Measurements from ENCODE around the gene C16orf74. TPM values are rescaled to one million over a fixed set of nuclear protein-coding genes. Genes with fewer than 3 reads are reported as not detected.

Gene C16orf74
- total and polyA plus RNA-seq, 8 donors: 0.37 to 1.3 (median 0.72) TPM

- intact Hi-C loops (cut with DNase I): no loop called here
- no peak for TF ChIP-seq CTCF (IDR thresholded peaks at IDR 0.05)
- no peak overlapping the region for H3K4me3 ChIP-seq
- no peaks in the 10 kb centered on the region for H3K9me3 ChIP-seq
- 85 to 86% methylated on average over 22 to 25 of the region's 25 CpGs for WGBS, 2 donors
- no peak for FAIRE-seq
- H3K27me3 ChIP-seq: no peaks in the 10 kb centered on the region
- H3K36me3 ChIP-seq: no peaks in the 10 kb centered on the region
- no peak overlapping the region for H3K27ac ChIP-seq
- no peak for DNase-seq
- no peak for ATAC-seq
- H3K4me1 ChIP-seq: peaks cover 18 to 35% (median 33%) of the 10 kb centered on the region in 3 donors
Measured at GRCh38 chr16:85755929-85756768, 5.3 kb upstream of the C16orf74 start.

- ATAC-seq (no peak), DNase-seq (no peak), FAIRE-seq (no peak)
- 78 to 80% methylated on average over 7 of the region's 7 CpGs for WGBS, 2 donors
- intact Hi-C loops (cut with DNase I): no loop called here
- no peak overlapping the region for H3K27ac ChIP-seq
- no peak overlapping the region for H3K4me3 ChIP-seq
- no peaks in the 10 kb centered on the region for H3K9me3 ChIP-seq
- H3K36me3 ChIP-seq: no peaks in the 10 kb centered on the region
- H3K27me3 ChIP-seq: no peaks in the 10 kb centered on the region
- no peak for TF ChIP-seq CTCF (IDR thresholded peaks at IDR 0.05)
- peaks cover 28 to 44% (median 40%) of the 10 kb centered on the region in 3 donors for H3K4me1 ChIP-seq
Measured at GRCh38 chr16:85754413-85754812, 3.5 kb upstream of the C16orf74 start.

GRCh38 chr16:85753976-85754375 lies 3.1 kb upstream of the C16orf74 start:
- no peaks in the 10 kb centered on the region for H3K36me3 ChIP-seq
- DNase-seq (peak in 4 of 6 donors; percentile 63 to 76 (median 70)), ATAC-seq (peak; percentile 16 to 43 (median 36)), FAIRE-seq (no peak)
- peaks cover 28 to 44% (median 40%) of the 10 kb centered on the region in 3 donors for H3K4me1 ChIP-seq
- 47 to 48% methylated on average over 7 of the region's 7 CpGs for WGBS, 2 donors
- H3K4me3 ChIP-seq: no peak overlapping the region
- no peaks in the 10 kb centered on the region for H3K27me3 ChIP-seq
- no peak for TF ChIP-seq CTCF (IDR thresholded peaks at IDR 0.05)
- peak overlapping the region in 2 of 4 donors; percentile 23 to 75 for H3K27ac ChIP-seq
- intact Hi-C loops (cut with DNase I): no loop called here
- no peaks in the 10 kb centered on the region for H3K9me3 ChIP-seq

GRCh38 chr16:85753559-85753958 lies 2.7 kb upstream of the C16orf74 start:
- H3K27ac ChIP-seq: peak overlapping the region; percentile 23 to 75 (median 72)
- H3K4me1 ChIP-seq: peaks cover 28 to 44% (median 40%) of the 10 kb centered on the region in 3 donors
- H3K36me3 ChIP-seq: no peaks in the 10 kb centered on the region
- ATAC-seq: peak; percentile 52 to 65 (median 60)
- DNase-seq: peak in 4 of 6 donors; percentile 67 to 82 (median 78)
- no peak overlapping the region for H3K4me3 ChIP-seq
- TF ChIP-seq CTCF (IDR thresholded peaks at IDR 0.05): no peak
- WGBS, 2 donors: 12 to 17% methylated on average over 6 of the region's 6 CpGs
- H3K27me3 ChIP-seq: no peaks in the 10 kb centered on the region
- intact Hi-C loops (cut with DNase I): no loop called here
- H3K9me3 ChIP-seq: no peaks in the 10 kb centered on the region
- no peak for FAIRE-seq

All from pancreas (tissue), 10 donors.